Right lobe of liver (tissue), 6 donors: ENCODE results near the gene MYLK. TPM values are rescaled to one million over a fixed set of nuclear protein-coding genes. Genes with fewer than 3 reads are reported as not detected.

Experiments
- ATAC-seq, 4 donors: fragments of 200-7000 bp; cut with Tn5 transposase; one replicate each; pipeline ENCODE4 v1.9.1; 2020; ENCODE audit warnings: mild to moderate bottlenecking in 4 of 4, moderate library complexity in 4 of 4
- DNase-seq, 3 donors: peaks; one replicate each; pipeline ENCODE4 v3.0.0-alpha.2; 2020
- H3K27ac ChIP-seq, 3 donors: fragments of 200-600 bp; one replicate each; pipeline ENCODE4 v1.8.0; 2022
- H3K27me3 ChIP-seq, 2 donors: fragments of 200-600 bp; one replicate each; pipeline ENCODE4 v1.8.0; 2022
- H3K36me3 ChIP-seq, 4 donors: fragments of 200-600 bp; sonication (generic) in 1 of 4; one replicate each; pipeline versions ENCODE4 v1.5.1 to v1.8.0; 2017 to 2022; ENCODE audit warnings: control low read depth in 1 of 4
- H3K4me1 ChIP-seq, 4 donors: fragments of 200-600 bp; sonication (generic) in 1 of 4; one replicate each; pipeline versions ENCODE4 v1.5.1 to v1.8.0; 2017 to 2022; ENCODE audit warnings: control low read depth in 1 of 4
- H3K4me3 ChIP-seq, 3 donors: fragments of 200-600 bp; one replicate each; pipeline ENCODE4 v1.8.0; 2022
- H3K9me3 ChIP-seq, 4 donors: fragments of 200-600 bp; sonication (generic) in 1 of 4; one replicate each; pipeline versions ENCODE4 v1.5.1 to v1.8.0; 2017 to 2022; ENCODE audit warnings: control low read depth in 1 of 4
- CTCF ChIP-seq, 4 donors: fragments of 200-600 bp in 3 of 4; fragments of 450-650 bp in 1 of 4; IDR thresholded peaks; one replicate each; pipeline versions ENCODE4 v1.5.1 to v1.8.0; 2016 to 2022; ENCODE audit warnings: antibody characterized with exemption in 4 of 4, mild to moderate bottlenecking in 2 of 4
- POLR2A ChIP-seq: fragments of 450-650 bp; IDR thresholded peaks from one replicate; pipeline ENCODE4 v1.6.1; 2017; ENCODE audit warnings: antibody characterized with exemption, mild to moderate bottlenecking
- WGBS: methylation state at CpG from one replicate; pipeline ENCODE4 v1.1.6; 2018; ENCODE audit warnings: low coverage, low lambda C conversion rate; ENCODE audit not compliant: insufficient coverage; ENCODE audit errors: missing lambda C conversion rate; 5-methylcytosine and 5-hydroxymethylcytosine counted together
- intact Hi-C, 2 donors: fragments of 100-400 bp; cut with DNase I; formaldehyde crosslinking; loops; one replicate each; pipeline versions ENCODE4 v1.11.2 to v1.14.1; 2022
- total RNA-seq, 6 experiments: library from RNA; depleted of rRNA in 2 of 6; stranded (reverse); fragments of >200 nt in 2 of 6; fragmentation: NEBNext Ultra II Directional in 3 of 6; extraction: Animal tissue kit (Norgen Biotek cat#: 25700) in 3 of 6; gene quantifications; one replicate each; pipeline versions ENCODE4 v1.1.0 to v1.2.4, GENCODE V29; 2016 to 2023
- donor health status: DM: no; HTN: yes; CAD: no.
- donor health status: DM: no; HTN: no; CAD: no.
- donor health status: DM: no; HTN: no; CAD: no.
- donor health status: DM: no; HTN: yes; CAD: no.
- donor health status: DM: no; HTN: yes; CAD: no.

The MYLK gene
- total RNA-seq, 6 experiments from 2014 or later: 61.1 to 146 (median 97.8) TPM

GRCh38 chr3:123693584-123694190 is 190.4 kb downstream of the MYLK start:
- intact Hi-C loops: no loop called here
- no peaks in the 10 kb centered on the region for H3K4me1 ChIP-seq

GRCh38 chr3:123692671-123693070 is 191.5 kb downstream of the MYLK start:
- TF ChIP-seq CTCF (IDR thresholded peaks at IDR 0.05) (no peak), POLR2A (no peak)
- peaks cover 0 to 49% (median 26%) of the 10 kb centered on the region in 4 donors for H3K36me3 ChIP-seq
- DNase-seq: no peak
- WGBS: 87% methylated on average over 7 of the region's 13 CpGs
- no peaks in the 10 kb centered on the region for H3K27me3 ChIP-seq
- H3K27ac ChIP-seq: peak overlapping the region in 1 of 3 donors; percentile 13
- no peaks in the 10 kb centered on the region for H3K4me1 ChIP-seq
- ATAC-seq: no peak
- no peaks in the 10 kb centered on the region for H3K9me3 ChIP-seq
- H3K4me3 ChIP-seq: no peak overlapping the region
- intact Hi-C loops: no loop called here

More at GRCh38 chr3:123693584-123694190, 190.4 kb downstream of the MYLK start:
- H3K36me3 ChIP-seq: peaks cover 0 to 52% (median 28%) of the 10 kb centered on the region in 4 donors
- TF ChIP-seq POLR2A (no peak), CTCF (IDR thresholded peaks at IDR 0.05) (no peak)
- peak overlapping the region in 2 of 3 donors; percentile 53 to 65 for H3K27ac ChIP-seq
- no peak overlapping the region for H3K4me3 ChIP-seq
- DNase-seq: no peak
- no peaks in the 10 kb centered on the region for H3K9me3 ChIP-seq
- peak in 1 of 4 donors; percentile 5 for ATAC-seq
- WGBS: no CpG with 5 or more reads among the region's 2 CpGs
- H3K27me3 ChIP-seq: no peaks in the 10 kb centered on the region

GRCh38 chr3:123692041-123692440 is 192.1 kb downstream of the MYLK start:
- 55% methylated on average over 8 of the region's 9 CpGs for WGBS
- Histone ChIP-seq H3K4me3 (no peak overlapping the region), H3K9me3 (no peaks in the 10 kb centered on the region), H3K36me3 (peaks cover 0 to 43% (median 23%) of the 10 kb centered on the region in 4 donors), H3K27me3 (no peaks in the 10 kb centered on the region), H3K27ac (peak overlapping the region in 2 of 3 donors; percentile 13 to 47), H3K4me1 (no peaks in the 10 kb centered on the region)
- intact Hi-C loops: no loop called here
- TF ChIP-seq CTCF (IDR thresholded peaks at IDR 0.05) (no peak), POLR2A (no peak)
- peak in 1 of 4 donors; percentile 4 for ATAC-seq
- no peak for DNase-seq

GRCh38 chr3:123689831-123690230 is 194.3 kb downstream of the MYLK start:
- Histone ChIP-seq H3K36me3 (peaks cover 0 to 49% (median 27%) of the 10 kb centered on the region in 4 donors), H3K4me1 (no peaks in the 10 kb centered on the region), H3K4me3 (no peak overlapping the region), H3K27ac (no peak overlapping the region), H3K27me3 (no peaks in the 10 kb centered on the region), H3K9me3 (no peaks in the 10 kb centered on the region)
- ATAC-seq: no peak
- DNase-seq: no peak
- WGBS: 77% methylated on average over 2 of the region's 3 CpGs
- TF ChIP-seq CTCF (IDR thresholded peaks at IDR 0.05): no peak
- no peak for TF ChIP-seq POLR2A
- intact Hi-C loops: no loop called here
